Activated naive CD4-positive, alpha-beta T cell treated with anti-CD3 and anti-CD28 coated beads, Interleukin-2, amount 50 U/mL, for 72 hours (primary cell): Measurements from ENCODE around the gene TCTN2. TPM values are rescaled to one million over a fixed set of nuclear protein-coding genes. Genes with fewer than 3 reads are reported as not detected.

Source experiments
- ATAC-seq, 2 donors: fragments of 150-1000 bp; cut with Tn5 transposase; 2 replicates each; pipeline ENCODE4 v1.10.0; 2021; ENCODE audit warnings: mild to moderate bottlenecking in 2 of 2, moderate library complexity in 2 of 2
- DNase-seq, 2 donors: peaks; one replicate each; pipeline ENCODE4 v3.0.0; 2021 to 2022; ENCODE audit warnings: low spot score in 2 of 2
- H3K27ac Mint-ChIP-seq, 2 donors: one replicate each; pipeline ENCODE4 v1.8.0; 2022; ENCODE audit warnings: mild to moderate bottlenecking in 2 of 2, mixed read lengths in 2 of 2
- H3K36me3 Mint-ChIP-seq, 2 donors: one replicate each; pipeline ENCODE4 v1.8.0; 2022; ENCODE audit warnings: mixed read lengths in 2 of 2
- H3K9me3 Mint-ChIP-seq, 2 donors: one replicate each; pipeline ENCODE4 v1.8.0; 2022; ENCODE audit warnings: mixed read lengths in 2 of 2
- total RNA-seq, 2 donors: library from RNA; stranded (reverse); gene quantifications; one replicate each; pipeline ENCODE4 v1.2.3, GENCODE V29; 2022

TCTN2 gene
- total RNA-seq, 2 donors from 2014 or later = 4.3 to 6.6 TPM

DNA sequence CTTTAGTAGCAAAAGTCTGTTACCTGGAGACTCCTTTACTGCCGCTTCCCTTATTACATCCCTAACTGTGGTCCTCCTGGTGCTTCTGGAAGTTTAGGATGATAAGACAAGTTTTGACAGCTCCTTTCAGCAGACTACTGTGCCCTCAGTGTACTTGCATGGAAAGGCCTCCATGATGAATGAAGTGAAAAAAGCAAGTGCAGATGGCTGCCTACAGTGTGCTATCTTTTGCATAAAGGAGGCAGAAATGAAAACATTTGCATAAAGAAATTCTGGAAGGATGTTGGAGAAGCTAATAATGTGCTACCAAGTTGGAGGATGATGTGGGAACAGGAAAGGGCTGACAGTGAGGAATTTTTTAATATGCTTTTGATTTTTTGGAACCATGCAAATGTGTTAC, 4.5 kb downstream of the TCTN2 start:
- ATAC-seq (no peak), DNase-seq (no peak)
- no peaks in the 10 kb centered on the region for H3K36me3 Mint-ChIP-seq
- H3K27ac Mint-ChIP-seq = no peak overlapping the region
- no peaks in the 10 kb centered on the region for H3K9me3 Mint-ChIP-seq

DNA sequence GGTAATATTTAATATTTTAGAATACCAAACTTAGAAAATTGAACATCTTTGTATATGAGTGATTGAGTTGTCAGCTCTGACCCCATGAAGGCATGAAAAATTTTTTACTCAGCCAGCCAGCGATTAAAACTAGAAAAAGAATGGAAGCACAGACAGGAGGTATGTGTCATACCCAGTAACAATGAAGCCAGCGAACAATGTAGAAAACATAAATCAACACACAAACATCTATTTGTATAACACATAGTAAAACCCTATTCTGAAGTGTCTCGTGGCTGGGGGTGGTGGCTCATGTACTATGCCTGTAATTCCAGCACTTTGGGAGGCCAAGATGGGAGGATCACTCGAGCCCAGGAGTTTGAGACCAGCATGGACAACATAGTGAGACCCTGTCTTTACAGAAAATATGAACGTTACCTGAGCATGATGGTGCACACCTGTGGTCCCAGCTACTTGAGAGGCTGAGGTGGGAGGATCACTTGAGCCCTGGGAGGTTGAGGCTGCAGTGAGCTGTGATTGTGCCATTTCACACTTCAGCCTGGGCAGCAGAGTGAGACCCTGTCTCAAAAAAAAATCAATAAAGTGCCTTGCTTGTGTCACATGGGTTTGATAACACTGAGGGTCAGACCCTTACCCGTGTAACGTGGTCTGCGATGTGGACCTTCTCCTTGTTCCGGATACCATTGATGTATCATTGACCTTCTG, 5.9 kb downstream of the TCTN2 start:
- ATAC-seq (no peak), DNase-seq (no peak)
- H3K9me3 Mint-ChIP-seq = no peaks in the 10 kb centered on the region
- no peaks in the 10 kb centered on the region for H3K36me3 Mint-ChIP-seq
- H3K27ac Mint-ChIP-seq = no peak overlapping the region

DNA sequence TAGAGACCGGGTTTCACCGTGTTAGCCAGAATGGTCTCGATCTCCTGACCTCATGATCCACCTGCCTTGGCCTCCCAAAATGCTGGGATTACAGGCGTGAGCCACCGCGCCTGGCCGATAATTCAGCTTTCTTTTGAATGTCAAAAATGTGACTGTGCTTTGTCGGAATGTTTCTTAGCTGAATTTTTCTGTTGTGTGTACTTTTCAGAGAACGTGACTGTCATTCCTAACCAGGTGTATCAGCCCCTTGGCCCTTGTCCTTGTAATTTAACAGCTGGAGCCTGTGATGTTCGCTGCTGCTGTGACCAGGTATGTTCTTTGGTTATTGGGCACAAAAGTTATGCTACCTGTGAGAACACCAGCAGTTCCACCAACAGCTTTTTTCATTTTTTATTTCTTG, 8.1 kb downstream of the TCTN2 start:
- Mint-ChIP-seq H3K9me3 (no peaks in the 10 kb centered on the region), H3K36me3 (no peaks in the 10 kb centered on the region), H3K27ac (no peak overlapping the region)
- ATAC-seq = no peak
- no peak for DNase-seq

DNA sequence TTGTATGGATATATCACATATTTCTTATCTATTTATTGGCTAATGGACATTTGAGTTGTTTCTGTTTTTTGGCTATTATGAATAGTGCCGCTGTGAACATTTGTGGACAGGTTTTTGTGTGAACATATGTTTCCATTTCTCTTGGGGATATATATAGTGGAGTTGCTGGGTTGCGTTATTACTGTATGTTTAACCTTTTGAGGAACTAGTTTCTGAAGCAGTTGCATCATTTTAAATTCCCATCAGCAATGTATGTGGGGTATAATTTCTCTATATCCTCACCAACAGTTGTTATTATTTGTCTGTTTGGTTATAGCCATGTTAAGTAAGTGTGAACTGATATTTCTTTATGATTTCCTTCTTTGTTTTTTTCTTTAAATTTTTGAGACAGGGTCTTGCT, 10.7 kb downstream of the TCTN2 start:
- Mint-ChIP-seq H3K9me3 (no peaks in the 10 kb centered on the region), H3K27ac (no peak overlapping the region), H3K36me3 (no peaks in the 10 kb centered on the region)
- ATAC-seq = no peak
- DNase-seq = no peak

DNA sequence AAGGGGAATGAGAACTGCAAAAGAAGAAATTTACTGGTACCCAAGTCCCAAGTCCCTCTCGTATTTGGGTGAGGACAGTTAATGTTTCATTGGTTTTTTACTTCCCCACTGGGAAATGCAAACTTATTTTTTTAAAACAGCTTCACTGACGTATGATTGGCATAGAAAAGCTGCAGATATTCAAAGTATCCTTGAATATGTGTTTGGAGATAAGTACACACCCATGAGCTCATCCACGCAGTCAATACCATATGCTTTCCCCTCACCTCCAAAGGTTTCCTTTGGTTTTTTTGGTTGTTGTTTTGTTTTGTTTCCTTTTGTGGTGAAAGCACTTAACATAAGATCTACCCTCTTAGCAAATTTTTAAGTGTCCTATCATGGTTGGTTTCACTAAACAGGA, 13.1 kb downstream of the TCTN2 start:
- ATAC-seq = no peak
- DNase-seq = no peak
- Mint-ChIP-seq H3K9me3 (no peaks in the 10 kb centered on the region), H3K27ac (no peak overlapping the region), H3K36me3 (no peaks in the 10 kb centered on the region)

DNA sequence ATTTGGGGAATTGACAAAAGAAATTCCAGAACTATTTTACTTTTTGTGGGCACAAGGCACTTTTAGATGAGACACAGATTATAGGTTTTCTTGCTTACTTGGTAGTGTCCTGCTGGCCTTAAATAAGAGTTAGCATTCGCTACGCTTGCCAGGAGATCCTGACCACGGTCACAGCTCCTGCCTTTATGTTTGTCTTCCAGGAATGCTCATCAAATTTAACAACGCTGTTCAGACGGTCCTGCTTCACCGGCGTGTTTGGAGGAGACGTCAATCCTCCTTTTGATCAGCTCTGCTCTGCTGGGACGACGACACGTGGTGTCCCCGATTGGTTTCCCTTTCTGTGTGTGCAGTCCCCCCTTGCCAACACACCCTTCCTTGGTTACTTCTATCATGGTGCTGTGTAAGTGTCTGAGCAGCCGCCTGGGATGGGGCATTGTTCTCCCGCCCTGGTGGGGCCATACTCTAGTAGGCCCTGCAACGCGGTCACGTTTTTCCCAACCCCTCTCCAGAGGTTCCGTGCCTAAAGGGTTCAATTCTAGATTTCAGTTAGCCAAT, 15.8 kb downstream of the TCTN2 start:
- ATAC-seq = no peak
- DNase-seq = no peak
- no peaks in the 10 kb centered on the region for H3K36me3 Mint-ChIP-seq
- no peaks in the 10 kb centered on the region for H3K9me3 Mint-ChIP-seq
- peak overlapping the region in 1 of 2 donors; percentile 88 for H3K27ac Mint-ChIP-seq

DNA sequence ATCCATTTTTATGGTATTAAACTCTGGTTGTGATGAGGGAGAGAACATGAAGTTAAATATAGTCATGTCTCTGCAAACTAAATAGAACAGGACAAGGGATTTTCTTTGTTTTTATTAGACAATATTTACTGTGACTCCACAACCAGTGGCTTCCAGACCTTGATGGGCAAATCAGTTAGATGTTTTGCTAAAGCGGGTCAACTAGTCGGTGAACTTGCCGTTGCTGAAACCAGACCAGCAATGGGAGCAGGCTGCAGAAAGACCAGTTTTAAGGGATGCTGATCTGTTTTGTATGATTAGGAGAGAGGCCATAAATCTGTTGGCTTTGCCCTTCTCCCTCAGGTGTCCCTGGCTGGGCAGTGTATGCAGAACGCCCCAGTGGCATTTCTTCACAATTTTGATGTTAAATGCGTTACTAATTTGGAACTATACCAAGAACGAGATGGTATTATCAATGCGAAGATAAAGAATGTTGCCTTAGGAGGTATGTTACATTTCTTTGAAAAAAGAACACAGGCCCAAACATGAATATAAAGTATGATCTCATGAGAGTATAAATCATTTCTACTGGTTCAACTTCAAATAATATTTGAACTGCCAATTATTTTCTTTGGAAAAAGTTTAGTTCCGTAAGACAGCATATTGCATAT, 19.4 kb downstream of the TCTN2 start:
- ATAC-seq (no peak), DNase-seq (no peak)
- H3K9me3 Mint-ChIP-seq = no peaks in the 10 kb centered on the region
- H3K27ac Mint-ChIP-seq = no peak overlapping the region
- no peaks in the 10 kb centered on the region for H3K36me3 Mint-ChIP-seq

DNA sequence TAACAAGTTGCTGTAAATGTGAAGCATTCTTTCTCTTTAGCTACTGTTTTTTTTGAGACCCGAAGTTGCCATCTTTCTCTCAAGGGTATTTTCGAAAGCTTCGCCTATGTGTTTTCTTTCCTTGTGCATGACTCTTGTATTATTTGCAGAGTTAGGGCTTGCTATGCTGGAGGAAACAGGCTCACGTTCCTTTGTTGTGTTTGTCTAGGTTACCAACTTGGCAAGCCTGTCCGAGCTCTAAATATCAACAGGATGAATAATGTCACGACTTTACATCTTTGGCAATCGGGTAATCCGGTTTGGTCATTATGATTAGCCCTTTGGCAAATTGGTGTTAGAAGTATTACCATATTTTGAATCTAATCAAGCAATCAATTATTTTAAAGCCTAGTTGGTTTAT, 25.3 kb downstream of the TCTN2 start:
- no peak for ATAC-seq
- DNase-seq = no peak
- Mint-ChIP-seq H3K27ac (no peak overlapping the region), H3K9me3 (no peaks in the 10 kb centered on the region), H3K36me3 (no peaks in the 10 kb centered on the region)

DNA sequence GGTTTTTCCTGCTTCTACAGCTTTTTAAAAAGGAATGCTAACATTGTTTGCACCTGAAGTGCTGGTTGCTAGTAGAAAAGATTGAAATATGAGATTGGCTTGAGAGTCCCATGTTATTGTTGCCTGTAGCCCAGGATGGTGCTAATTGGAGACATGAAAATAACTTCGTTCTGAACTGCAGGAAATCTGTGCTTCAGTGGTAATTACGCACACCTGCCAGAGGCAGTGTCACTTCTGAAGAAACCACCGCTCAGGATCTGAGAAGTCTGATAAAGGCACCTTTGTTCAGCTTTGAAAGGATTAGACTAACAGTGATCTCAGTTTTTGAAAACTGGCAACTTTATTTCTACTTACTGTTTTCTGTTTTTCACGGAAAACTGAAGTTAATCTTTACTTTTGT, 25.7 kb downstream of the TCTN2 start:
- no peak for ATAC-seq
- H3K27ac Mint-ChIP-seq = no peak overlapping the region
- no peaks in the 10 kb centered on the region for H3K9me3 Mint-ChIP-seq

DNA sequence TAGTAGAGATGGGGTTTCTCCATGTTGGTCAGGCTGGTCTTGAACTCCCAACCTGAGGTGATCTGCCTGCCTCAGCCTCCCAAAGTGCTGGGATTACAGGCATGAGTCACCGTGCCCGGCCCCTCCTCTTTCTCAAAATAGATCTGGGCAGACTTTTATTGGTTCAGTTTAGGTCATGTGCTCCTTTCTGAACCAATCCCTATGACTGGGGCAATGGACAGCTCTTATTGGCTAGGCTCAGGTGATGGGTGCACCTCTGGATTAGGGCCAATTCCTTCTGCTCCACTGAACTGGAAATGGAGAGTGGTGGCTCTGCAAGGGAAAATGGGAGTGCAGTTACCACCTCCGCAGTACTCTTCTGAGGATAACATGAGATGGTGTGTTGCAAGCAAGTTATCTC, 35.0 kb downstream of the TCTN2 start:
- ATAC-seq = peak; percentile 22 to 47
- H3K9me3 Mint-ChIP-seq = no peaks in the 10 kb centered on the region
- DNase-seq = no peak

More for the DNA sequence above, 25.7 kb downstream of the TCTN2 start:
- H3K36me3 Mint-ChIP-seq = no peaks in the 10 kb centered on the region
- no peak for DNase-seq

DNA sequence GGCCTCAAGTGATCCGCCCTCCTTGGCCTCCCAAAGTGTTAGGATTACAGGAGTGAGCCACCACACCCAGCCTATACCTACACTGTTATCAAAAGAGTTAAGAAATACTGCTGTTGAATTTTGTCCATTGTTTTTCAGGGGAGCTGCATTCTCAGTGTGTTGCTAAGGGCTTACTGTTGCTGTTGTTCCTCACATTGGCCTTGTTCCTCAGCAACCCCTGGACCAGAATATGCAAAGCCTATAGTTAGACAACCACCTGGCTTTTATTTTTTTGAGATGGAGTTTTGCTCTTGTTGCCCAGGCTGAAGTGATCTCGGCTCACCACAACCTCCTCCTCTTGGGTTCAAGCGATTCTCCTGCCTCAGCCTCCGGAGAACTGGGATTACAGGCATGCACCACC, 36.6 kb downstream of the TCTN2 start:
- H3K36me3 Mint-ChIP-seq = peaks cover 6 to 12% of the 10 kb centered on the region in 2 donors
- no peaks in the 10 kb centered on the region for H3K9me3 Mint-ChIP-seq
- ATAC-seq = no peak
- H3K27ac Mint-ChIP-seq = no peak overlapping the region
- no peak for DNase-seq

More for the DNA sequence above, 35.0 kb downstream of the TCTN2 start:
- Mint-ChIP-seq H3K36me3 (peaks cover 4 to 6% of the 10 kb centered on the region in 2 donors), H3K27ac (no peak overlapping the region)

DNA sequence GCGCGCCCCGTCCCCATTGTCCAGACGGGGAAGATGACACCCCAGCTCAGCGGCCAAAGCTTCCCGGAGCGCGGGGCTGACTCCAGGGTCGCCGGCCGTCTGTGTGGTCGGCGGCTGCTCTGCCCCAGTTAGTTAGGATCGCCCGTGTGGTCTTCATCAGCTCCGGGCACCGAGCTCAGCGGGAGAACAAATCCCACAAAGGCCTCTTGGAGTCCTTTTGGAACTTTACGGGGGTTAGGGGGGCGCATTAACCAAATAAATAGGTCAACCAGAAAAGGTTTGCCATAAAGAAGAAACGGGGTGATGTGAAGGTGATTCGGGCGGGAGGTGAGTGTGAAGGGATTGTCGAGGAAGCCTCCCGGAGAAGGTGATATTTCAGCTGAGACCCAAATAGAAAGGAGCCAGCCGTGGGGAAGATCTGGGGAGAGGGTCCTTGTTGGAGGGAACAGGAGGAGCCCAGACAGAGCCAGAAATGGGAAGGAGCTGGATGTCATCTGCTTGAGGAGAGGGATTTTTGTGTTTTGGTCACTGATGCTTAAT, 41.9 kb downstream of the TCTN2 start:
- DNase-seq (no peak), ATAC-seq (no peak)
- Mint-ChIP-seq H3K9me3 (no peaks in the 10 kb centered on the region), H3K27ac (peak overlapping the region; percentile 93 to 96), H3K36me3 (peaks cover 17 to 23% of the 10 kb centered on the region in 2 donors)

DNA sequence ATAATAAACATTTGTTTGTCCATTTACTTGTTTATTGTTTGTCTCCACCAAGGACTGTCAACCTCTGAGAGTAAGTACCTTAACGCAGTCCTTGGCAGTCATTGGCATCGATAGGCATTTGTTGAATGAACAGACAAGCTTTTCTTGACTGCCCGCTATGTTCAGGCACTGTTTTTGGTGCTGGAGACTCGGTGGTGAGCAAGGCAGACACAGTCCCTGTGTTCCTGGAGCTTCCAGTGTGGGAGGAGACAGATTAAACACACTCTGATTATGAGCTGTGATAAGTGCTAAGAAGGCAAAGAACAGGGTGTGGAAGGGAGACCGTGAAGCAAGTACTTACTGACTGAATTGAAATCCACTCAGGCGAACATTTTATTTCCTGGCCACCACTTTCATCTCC, 42.5 kb downstream of the TCTN2 start:
- H3K36me3 Mint-ChIP-seq = peaks cover 17 to 23% of the 10 kb centered on the region in 2 donors
- H3K27ac Mint-ChIP-seq = peak overlapping the region; percentile 93 to 96
- DNase-seq (no peak), ATAC-seq (no peak)
- no peaks in the 10 kb centered on the region for H3K9me3 Mint-ChIP-seq

DNA sequence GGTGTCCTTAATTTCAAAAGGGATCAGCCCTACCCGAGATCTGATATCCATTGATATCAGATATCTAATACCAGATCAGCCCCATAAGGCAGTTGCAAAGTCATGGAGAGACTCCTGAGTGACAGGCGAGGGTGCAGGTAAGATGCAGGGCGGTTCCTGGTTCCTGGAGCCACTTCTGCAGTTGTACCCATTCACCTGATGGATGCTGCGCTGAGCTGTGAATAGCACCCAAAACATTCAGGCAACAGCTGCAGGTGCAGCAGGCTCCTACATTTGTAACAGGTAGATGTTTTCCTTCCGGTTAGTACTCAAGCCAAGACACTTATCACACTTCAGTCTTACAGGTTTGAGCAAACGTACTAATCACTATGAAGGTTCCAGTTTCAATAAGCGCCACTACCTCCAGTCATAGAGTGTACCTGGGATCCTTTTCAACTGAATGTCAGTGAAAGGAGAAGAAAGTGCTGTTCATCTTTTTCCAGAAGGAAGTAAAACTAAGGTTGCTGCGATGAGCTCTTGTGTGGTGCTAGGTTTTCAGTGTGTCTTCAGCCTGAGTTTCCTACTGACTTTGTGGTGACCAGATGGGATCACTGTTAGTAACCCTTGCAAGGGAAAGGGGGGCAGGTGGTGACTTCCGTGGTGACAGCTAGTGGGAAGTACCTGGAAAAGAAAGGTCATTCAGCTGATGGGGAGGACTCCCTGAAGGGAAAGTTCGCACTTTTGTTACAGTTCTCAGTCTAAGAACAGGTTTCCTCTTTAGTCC, 43.1 kb downstream of the TCTN2 start:
- peaks cover 17 to 23% of the 10 kb centered on the region in 2 donors for H3K36me3 Mint-ChIP-seq
- DNase-seq = peak; percentile 33 to 76
- peak; percentile 62 to 69 for ATAC-seq
- no peaks in the 10 kb centered on the region for H3K9me3 Mint-ChIP-seq
- peak overlapping the region; percentile 93 to 96 for H3K27ac Mint-ChIP-seq

DNA sequence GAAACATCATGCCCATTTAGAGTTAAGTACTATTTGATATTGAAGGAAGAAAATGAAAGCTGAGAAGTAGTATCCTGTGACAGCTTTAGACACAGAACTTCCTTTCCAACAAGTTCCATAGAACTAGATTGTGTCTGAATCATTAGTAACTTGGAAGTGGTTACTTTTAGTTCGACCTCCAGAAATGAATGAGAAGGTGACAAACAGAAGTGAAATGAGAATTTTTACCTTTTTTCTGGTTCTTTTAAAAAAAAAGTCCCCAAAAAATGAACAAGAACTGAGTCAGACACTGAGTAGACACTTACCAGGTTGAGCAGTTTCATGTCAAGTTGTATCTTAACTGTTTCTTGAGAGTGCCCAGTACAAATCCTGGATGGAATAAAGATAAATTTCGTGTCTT, 44.3 kb downstream of the TCTN2 start:
- DNase-seq = no peak
- peak overlapping the region; percentile 93 to 96 for H3K27ac Mint-ChIP-seq
- no peaks in the 10 kb centered on the region for H3K9me3 Mint-ChIP-seq
- H3K36me3 Mint-ChIP-seq = peaks cover 22 to 29% of the 10 kb centered on the region in 2 donors
- peak; percentile 35 to 63 for ATAC-seq

DNA sequence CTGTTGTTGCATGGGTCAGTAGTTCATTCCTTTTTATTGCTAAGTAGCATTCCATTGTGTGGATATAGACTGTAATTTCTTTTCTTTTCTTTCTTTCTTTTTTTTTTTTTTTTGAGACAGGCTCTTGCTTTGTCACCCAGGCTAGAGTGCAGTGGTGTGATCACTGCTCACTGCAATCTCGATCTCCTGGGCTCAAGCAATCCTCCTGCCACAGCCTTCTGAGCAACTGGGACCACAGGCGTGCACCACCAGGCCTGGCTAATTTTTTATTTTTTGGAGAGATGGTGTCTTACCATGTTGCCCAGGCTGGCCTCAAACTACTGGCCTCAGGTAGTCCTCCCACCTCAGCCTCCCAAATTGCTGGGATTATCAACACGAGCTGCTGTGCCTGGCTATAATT, 46.4 kb downstream of the TCTN2 start:
- peak overlapping the region; percentile 44 to 50 for H3K27ac Mint-ChIP-seq
- H3K36me3 Mint-ChIP-seq = peaks cover 26 to 33% of the 10 kb centered on the region in 2 donors
- DNase-seq (no peak), ATAC-seq (no peak)
- no peaks in the 10 kb centered on the region for H3K9me3 Mint-ChIP-seq
